IPS-20b (cell line): Measurements from ENCODE around the gene PAN3.

ENCODE experiments used
- H3K27ac ChIP-seq: one replicate; pipeline ENCODE4 v1.5.1; 2013; ENCODE audit warnings: low read length
- H3K27me3 ChIP-seq: 2 replicates; pipeline ENCODE4 v1.6.1; 2013; ENCODE audit warnings: mild to moderate bottlenecking, low read length, inconsistent platforms; ENCODE audit not compliant: insufficient read depth
- H3K36me3 ChIP-seq: 2 replicates; pipeline ENCODE4 v1.6.1; 2013; ENCODE audit warnings: low read depth, mild to moderate bottlenecking, inconsistent platforms, low read length, moderate library complexity; ENCODE audit not compliant: insufficient read depth
- H3K4me1 ChIP-seq: 2 replicates; pipeline ENCODE4 v1.6.1; 2013; ENCODE audit warnings: mild to moderate bottlenecking, control low read depth, inconsistent platforms, low read length, moderate library complexity; ENCODE audit not compliant: insufficient read depth
- H3K4me3 ChIP-seq: 2 replicates; pipeline ENCODE4 v1.5.1; 2013; ENCODE audit warnings: mild to moderate bottlenecking, low read length, inconsistent platforms
- H3K9ac ChIP-seq: 2 replicates; pipeline ENCODE4 v1.6.1; 2013; ENCODE audit warnings: low read depth, mild to moderate bottlenecking, inconsistent platforms, low read length, moderate library complexity
- H3K9me3 ChIP-seq: 2 replicates; pipeline ENCODE4 v1.6.1; 2013; ENCODE audit warnings: mild to moderate bottlenecking, low read depth, low read length, inconsistent platforms; ENCODE audit not compliant: insufficient read depth

PAN3 gene

DNA sequence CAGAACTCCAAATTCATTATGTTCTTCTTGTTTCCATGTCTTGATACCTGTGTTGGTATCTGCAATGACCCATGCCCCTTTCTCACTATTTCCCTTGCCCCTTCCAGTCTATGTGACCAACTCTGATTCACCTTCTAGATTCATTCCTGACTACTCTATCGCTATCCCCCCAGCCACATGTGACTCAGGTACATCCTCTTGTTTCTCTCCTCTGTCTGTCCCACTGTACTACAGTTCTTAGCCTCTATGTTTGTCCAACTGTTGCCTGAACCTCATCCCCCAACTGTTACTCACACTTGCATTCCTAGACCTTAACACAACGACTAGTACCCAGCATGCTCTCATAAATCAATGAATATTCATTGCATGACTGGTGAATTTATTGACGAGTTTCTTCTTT is 27.9 kb upstream of the PAN3 start:
- Histone ChIP-seq H3K27me3 (no peaks in the 10 kb centered on the region), H3K36me3 (no peaks in the 10 kb centered on the region), H3K9me3 (no peaks in the 10 kb centered on the region), H3K27ac (no peak overlapping the region), H3K4me1 (no peaks in the 10 kb centered on the region), H3K9ac (no peak overlapping the region), H3K4me3 (no peak overlapping the region)

- Histone ChIP-seq H3K36me3 (no peaks in the 10 kb centered on the region), H3K27me3 (no peaks in the 10 kb centered on the region), H3K27ac (no peak overlapping the region), H3K9me3 (no peaks in the 10 kb centered on the region), H3K9ac (no peak overlapping the region), H3K4me1 (no peaks in the 10 kb centered on the region), H3K4me3 (no peak overlapping the region)
Measured at GRCh38 chr13:28116736-28117135, 21.6 kb upstream of the PAN3 start.

- no peaks in the 10 kb centered on the region for H3K27me3 ChIP-seq
- H3K27ac ChIP-seq, result no peak overlapping the region
- no peak overlapping the region for H3K9ac ChIP-seq
- H3K4me1 ChIP-seq, result no peaks in the 10 kb centered on the region
- no peaks in the 10 kb centered on the region for H3K36me3 ChIP-seq
- H3K9me3 ChIP-seq, result no peaks in the 10 kb centered on the region
- no peak overlapping the region for H3K4me3 ChIP-seq
Measured at GRCh38 chr13:28117689-28118377, 20.5 kb upstream of the PAN3 start.

DNA sequence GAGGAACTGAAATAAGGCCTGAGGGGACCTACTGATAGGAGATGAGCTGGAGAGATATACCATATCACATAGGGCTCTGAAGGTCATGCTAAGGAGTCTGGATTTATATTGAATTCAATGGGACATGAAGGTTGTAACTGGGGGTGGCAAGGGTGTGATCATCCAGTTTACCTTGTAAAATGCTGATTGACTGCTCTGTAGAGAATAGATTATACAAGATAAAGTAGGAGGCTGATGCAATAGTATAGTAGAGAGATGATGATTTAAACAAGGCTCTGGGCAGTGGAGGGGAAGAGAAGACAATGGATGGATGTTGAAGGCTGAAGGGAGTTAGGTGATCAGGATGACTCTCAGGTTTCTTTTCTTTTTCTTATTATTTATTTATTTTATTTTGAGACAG is 18.0 kb upstream of the PAN3 start:
- Histone ChIP-seq H3K27ac (no peak overlapping the region), H3K36me3 (no peaks in the 10 kb centered on the region), H3K27me3 (no peaks in the 10 kb centered on the region), H3K9ac (no peak overlapping the region), H3K4me3 (no peak overlapping the region), H3K9me3 (no peaks in the 10 kb centered on the region), H3K4me1 (no peaks in the 10 kb centered on the region)

DNA sequence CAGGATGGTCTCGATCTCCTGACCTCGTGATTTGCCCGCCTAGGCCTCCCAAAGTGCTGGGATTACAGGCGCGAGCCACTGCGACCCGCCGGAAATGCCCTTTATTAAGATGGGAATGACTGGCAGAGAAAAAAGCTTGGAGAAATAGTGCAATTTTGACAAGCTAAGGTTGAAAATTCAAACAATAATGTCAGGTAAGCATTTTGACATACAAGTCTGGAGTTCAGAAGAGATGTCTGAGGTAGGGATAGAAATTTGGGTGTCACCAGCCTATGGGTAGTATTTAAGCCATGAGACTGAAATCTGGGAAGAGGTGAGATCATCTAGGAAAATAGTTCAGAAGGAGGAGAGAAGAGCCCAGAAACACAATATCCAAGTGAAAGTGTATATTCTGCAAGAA is 17.1 kb upstream of the PAN3 start:
- Histone ChIP-seq H3K4me1 (no peaks in the 10 kb centered on the region), H3K36me3 (no peaks in the 10 kb centered on the region), H3K27ac (no peak overlapping the region), H3K9ac (no peak overlapping the region), H3K9me3 (no peaks in the 10 kb centered on the region), H3K27me3 (no peaks in the 10 kb centered on the region), H3K4me3 (no peak overlapping the region)

- no peak overlapping the region for H3K9ac ChIP-seq
- no peaks in the 10 kb centered on the region for H3K4me1 ChIP-seq
- no peaks in the 10 kb centered on the region for H3K36me3 ChIP-seq
- H3K27ac ChIP-seq, result no peak overlapping the region
- no peak overlapping the region for H3K4me3 ChIP-seq
- H3K27me3 ChIP-seq, result no peaks in the 10 kb centered on the region
- no peaks in the 10 kb centered on the region for H3K9me3 ChIP-seq
Measured at GRCh38 chr13:28128030-28128429, 10.3 kb upstream of the PAN3 start.

DNA sequence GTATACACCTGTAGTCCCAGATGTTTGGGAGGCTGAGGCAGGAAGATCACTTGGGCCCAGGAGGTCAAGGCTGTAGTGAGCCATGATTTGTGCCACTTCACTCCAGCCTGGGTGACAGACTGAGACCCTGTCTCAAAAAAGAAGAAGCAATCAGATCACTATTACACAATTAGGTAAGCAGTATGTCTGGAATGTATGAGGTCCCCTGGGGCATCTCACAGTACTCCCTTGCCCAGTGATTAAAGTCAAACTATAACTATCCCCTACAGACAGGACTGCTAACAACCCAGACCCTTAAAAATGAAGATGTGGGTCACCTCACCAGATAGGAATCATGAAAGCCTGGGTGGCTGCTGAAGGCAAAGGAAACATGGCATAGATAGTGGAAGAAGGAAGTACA is 9.4 kb upstream of the PAN3 start:
- Histone ChIP-seq H3K9me3 (no peaks in the 10 kb centered on the region), H3K4me1 (no peaks in the 10 kb centered on the region), H3K27ac (no peak overlapping the region), H3K36me3 (no peaks in the 10 kb centered on the region), H3K9ac (no peak overlapping the region), H3K4me3 (no peak overlapping the region), H3K27me3 (no peaks in the 10 kb centered on the region)

GRCh38 chr13:28129911-28130693 is 8.2 kb upstream of the PAN3 start:
- H3K9ac ChIP-seq, result no peak overlapping the region
- H3K36me3 ChIP-seq, result no peaks in the 10 kb centered on the region
- no peaks in the 10 kb centered on the region for H3K9me3 ChIP-seq
- H3K27ac ChIP-seq, result no peak overlapping the region
- no peaks in the 10 kb centered on the region for H3K27me3 ChIP-seq
- no peak overlapping the region for H3K4me3 ChIP-seq
- H3K4me1 ChIP-seq, result no peaks in the 10 kb centered on the region

DNA sequence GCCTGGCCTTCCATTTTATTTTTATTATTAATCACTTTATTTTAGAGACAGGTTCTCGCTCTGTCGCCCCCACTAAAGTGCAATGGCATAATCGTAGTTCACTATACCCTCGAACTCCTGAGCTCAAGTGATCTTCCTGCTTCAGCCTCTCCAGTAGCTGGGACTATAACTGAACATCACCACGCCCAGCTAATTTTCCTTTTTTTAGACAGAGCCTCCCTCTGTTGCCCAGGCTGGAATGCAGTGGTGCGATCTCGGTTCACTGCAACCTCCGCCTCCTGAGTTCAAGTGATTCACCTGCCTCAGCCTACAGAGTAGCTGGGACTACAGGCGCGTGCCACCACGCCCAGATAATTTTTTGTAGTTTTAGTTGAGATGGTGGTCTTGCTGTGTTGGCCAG is 6.7 kb upstream of the PAN3 start:
- Histone ChIP-seq H3K9ac (no peak overlapping the region), H3K27me3 (no peaks in the 10 kb centered on the region), H3K9me3 (no peaks in the 10 kb centered on the region), H3K36me3 (no peaks in the 10 kb centered on the region), H3K27ac (no peak overlapping the region), H3K4me1 (no peaks in the 10 kb centered on the region), H3K4me3 (no peak overlapping the region)

GRCh38 chr13:28136916-28137315 is 1.4 kb upstream of the PAN3 start:
- H3K4me1 ChIP-seq, result peaks cover 6% of the 10 kb centered on the region

DNA sequence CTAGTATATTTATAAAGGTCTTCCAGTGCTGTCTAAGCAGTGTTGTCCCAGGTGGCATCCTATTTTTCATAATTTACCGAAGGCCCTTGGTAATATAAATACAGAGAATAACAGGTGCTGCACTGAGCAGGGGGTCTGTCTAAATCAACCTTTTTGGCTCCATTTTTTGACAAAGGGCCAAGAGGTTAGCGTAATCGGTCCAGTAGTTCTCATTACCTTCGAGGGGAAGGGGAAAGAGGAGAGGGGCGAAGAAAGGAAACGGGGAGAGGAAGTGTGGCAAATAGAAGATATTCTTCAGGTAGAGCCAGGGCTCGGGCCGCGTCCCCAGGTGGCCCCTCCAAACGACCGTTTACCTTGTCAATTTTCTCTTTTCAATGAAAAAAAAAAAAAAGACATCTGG is 749 bp upstream of the PAN3 start:
- peak overlapping the region; percentile 92 for H3K9ac ChIP-seq
- H3K4me3 ChIP-seq, result peak overlapping the region; percentile 82
- no peaks in the 10 kb centered on the region for H3K36me3 ChIP-seq
- peaks cover 11% of the 10 kb centered on the region for H3K4me1 ChIP-seq
- H3K9me3 ChIP-seq, result no peaks in the 10 kb centered on the region
- H3K27ac ChIP-seq, result peak overlapping the region; percentile 10
- H3K27me3 ChIP-seq, result no peaks in the 10 kb centered on the region

More at GRCh38 chr13:28136916-28137315, 1.4 kb upstream of the PAN3 start:
- Histone ChIP-seq H3K27ac (no peak overlapping the region), H3K36me3 (no peaks in the 10 kb centered on the region), H3K27me3 (no peaks in the 10 kb centered on the region), H3K9ac (peak overlapping the region; percentile 92; the same call in 1 of the 2 replicates), H3K9me3 (no peaks in the 10 kb centered on the region), H3K4me3 (peak overlapping the region; percentile 82)
